ENCODE data around the gene SSH2. TPM values are rescaled to one million over a fixed set of nuclear protein-coding genes. Genes with fewer than 3 reads are reported as not detected.
A peak's percentile ranks its signal among the peaks of the same experiment; 100 is the strongest.

SSH2 gene
- total RNA-seq, 5 donors from 2014 or later (not counting 1 experiment from before 2014, with no cell fraction given), result 76.2 to 115 (median 82.7) TPM

DNA sequence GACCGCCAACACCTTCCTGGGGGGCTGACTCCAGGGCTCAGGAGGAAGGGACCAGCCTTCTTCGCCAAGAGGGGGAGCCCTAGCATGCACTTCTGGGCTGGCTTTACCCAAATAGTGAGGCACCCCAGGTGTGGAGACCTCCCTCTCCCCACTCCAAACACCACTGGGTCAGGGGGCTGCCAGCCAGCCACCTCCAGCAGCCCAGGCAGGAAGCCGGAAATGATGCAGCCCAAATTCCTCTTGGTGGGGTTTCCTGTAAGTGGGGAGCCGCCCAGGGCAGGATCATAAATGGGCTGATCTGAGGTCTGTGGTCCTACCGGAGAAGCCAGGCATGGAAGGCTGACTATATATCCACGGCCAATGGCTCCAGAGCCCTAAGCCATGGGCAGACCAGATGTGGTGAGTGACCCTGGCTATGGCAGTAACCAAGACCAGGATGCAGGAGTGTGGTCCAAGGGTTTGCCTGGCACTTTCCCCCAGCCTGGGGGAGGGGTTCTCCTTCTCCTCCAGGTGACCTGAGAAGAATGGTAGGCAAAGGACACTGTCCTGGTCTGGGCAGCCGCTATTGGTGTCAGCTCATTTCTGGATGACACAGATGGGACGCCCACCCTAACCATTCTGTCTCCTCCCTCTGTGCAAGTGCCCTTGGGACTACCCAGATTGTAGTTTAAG lies 344.8 kb downstream of the SSH2 start:
- peaks cover 6% of the 10 kb centered on the region for H3K36me3 Mint-ChIP-seq
- no peak for ATAC-seq (replicated peaks in 1 of 4)
- DNase-seq, result peak in 6 of 35 experiments; percentile 11 to 55 (median 36)
- CTCF ChIA-PET, result interaction anchor here (0.7 to 1.6 kb wide), 4 partner anchors 30 to 758 kb away, joined by 3 to 5 read pairs (median 4); no protein-coding TSS in a partner anchor
- peak overlapping the region; percentile 66 to 86 for H3K27ac Mint-ChIP-seq
- Histone ChIP-seq H3K4me1 (ENCODE audit: control insufficient read depth in 1 of 2, extremely low read depth in 1 of 2, insufficient read depth in 2 of 2, low read length in 2 of 2) (peaks cover 18 to 64% of the 10 kb centered on the region in 2 experiments), H3K27ac (ENCODE audit: low read length) (peak overlapping the region; percentile 28), H3K9me3 (no peaks in the 10 kb centered on the region), H3K27me3 (replicated peaks in 1 of 2; ENCODE audit: control insufficient read depth in 2 of 2, extremely low read depth in 1 of 2, insufficient read depth in 2 of 2, low read length in 1 of 2) (no peaks in the 10 kb centered on the region), H3K36me3 (ENCODE audit: control insufficient read depth in 2 of 2, extremely low read depth in 1 of 2, insufficient read depth in 1 of 2, low read length in 1 of 2) (peaks cover 15 to 22% of the 10 kb centered on the region in 2 donors), H3K4me3 (ENCODE audit: control insufficient read depth in 1 of 2, extremely low read depth in 1 of 2, low read length in 1 of 2) (peak overlapping the region in 1 of 2 donors; percentile 56)
- H3K4me3 Mint-ChIP-seq, result peak overlapping the region in 2 of 3 donors; percentile 39 to 48
- no peaks in the 10 kb centered on the region for H3K27me3 Mint-ChIP-seq
- WGBS (ENCODE audit: insufficient coverage), result 55% methylated on average over 3 of the region's 8 CpGs
- H3K4me1 Mint-ChIP-seq, result peaks cover 55 to 56% (median 56%) of the 10 kb centered on the region in 3 donors
- POLR2A ChIA-PET, result no interaction called here
- no peaks in the 10 kb centered on the region for H3K9me3 Mint-ChIP-seq

DNA sequence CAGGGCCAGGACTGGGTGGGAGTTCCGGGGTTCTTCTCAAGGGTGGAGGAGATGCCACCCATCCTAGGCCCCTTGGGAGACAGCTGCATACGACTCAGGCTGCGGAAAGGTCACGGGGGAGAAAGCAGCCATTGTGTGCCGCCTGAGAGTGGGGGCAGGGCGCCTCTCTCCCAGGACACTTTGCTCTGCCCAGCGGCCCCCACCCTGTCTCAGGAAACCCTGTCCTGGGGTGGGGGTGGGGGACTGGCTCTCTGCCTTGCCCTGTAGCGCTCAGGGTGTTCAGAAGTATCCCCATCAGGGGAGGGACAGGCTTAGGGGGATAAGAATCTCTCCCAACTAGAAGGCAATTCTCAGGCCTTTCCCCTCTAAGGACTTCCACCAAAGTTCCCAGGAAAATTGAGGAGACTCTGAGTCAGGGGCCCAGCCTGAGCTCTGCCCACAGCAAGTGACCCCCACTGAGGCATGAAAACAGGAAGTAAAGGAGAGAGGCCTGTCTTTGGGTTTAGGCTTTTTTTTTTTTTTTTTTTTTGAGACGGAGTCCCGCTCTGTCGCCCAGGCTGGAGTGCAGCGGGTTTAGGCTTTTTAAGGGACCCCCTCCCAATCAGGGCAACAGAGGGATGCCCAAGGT lies 345.5 kb downstream of the SSH2 start:
- no peak for ATAC-seq (replicated peaks in 1 of 4)
- Histone ChIP-seq H3K27me3 (replicated peaks in 1 of 2; ENCODE audit: control insufficient read depth in 2 of 2, extremely low read depth in 1 of 2, insufficient read depth in 2 of 2, low read length in 1 of 2) (no peaks in the 10 kb centered on the region), H3K4me3 (ENCODE audit: control insufficient read depth in 1 of 2, extremely low read depth in 1 of 2, low read length in 1 of 2) (peak overlapping the region in 1 of 2 donors; percentile 56), H3K27ac (ENCODE audit: low read length) (peak overlapping the region; percentile 26), H3K36me3 (ENCODE audit: control insufficient read depth in 2 of 2, extremely low read depth in 1 of 2, insufficient read depth in 1 of 2, low read length in 1 of 2) (peaks cover 15 to 27% of the 10 kb centered on the region in 2 donors), H3K4me1 (ENCODE audit: control insufficient read depth in 1 of 2, extremely low read depth in 1 of 2, insufficient read depth in 2 of 2, low read length in 2 of 2) (peaks cover 14 to 62% of the 10 kb centered on the region in 2 experiments), H3K9me3 (no peaks in the 10 kb centered on the region)
- Mint-ChIP-seq H3K27me3 (no peaks in the 10 kb centered on the region), H3K36me3 (peaks cover 10% of the 10 kb centered on the region), H3K4me3 (no peak overlapping the region), H3K9me3 (no peaks in the 10 kb centered on the region), H3K27ac (peak overlapping the region; percentile 76 to 86), H3K4me1 (peaks cover 51 to 55% (median 55%) of the 10 kb centered on the region in 3 donors)
- POLR2A ChIA-PET, result no interaction called here
- CTCF ChIA-PET, result interaction anchor here (0.7 to 1.6 kb wide), 3 partner anchors 31 to 757 kb away, joined by 3 to 5 read pairs (median 3); no protein-coding TSS in a partner anchor
- WGBS (ENCODE audit: insufficient coverage), result 100% methylated on average over 3 of the region's 12 CpGs
- no peak for DNase-seq

DNA sequence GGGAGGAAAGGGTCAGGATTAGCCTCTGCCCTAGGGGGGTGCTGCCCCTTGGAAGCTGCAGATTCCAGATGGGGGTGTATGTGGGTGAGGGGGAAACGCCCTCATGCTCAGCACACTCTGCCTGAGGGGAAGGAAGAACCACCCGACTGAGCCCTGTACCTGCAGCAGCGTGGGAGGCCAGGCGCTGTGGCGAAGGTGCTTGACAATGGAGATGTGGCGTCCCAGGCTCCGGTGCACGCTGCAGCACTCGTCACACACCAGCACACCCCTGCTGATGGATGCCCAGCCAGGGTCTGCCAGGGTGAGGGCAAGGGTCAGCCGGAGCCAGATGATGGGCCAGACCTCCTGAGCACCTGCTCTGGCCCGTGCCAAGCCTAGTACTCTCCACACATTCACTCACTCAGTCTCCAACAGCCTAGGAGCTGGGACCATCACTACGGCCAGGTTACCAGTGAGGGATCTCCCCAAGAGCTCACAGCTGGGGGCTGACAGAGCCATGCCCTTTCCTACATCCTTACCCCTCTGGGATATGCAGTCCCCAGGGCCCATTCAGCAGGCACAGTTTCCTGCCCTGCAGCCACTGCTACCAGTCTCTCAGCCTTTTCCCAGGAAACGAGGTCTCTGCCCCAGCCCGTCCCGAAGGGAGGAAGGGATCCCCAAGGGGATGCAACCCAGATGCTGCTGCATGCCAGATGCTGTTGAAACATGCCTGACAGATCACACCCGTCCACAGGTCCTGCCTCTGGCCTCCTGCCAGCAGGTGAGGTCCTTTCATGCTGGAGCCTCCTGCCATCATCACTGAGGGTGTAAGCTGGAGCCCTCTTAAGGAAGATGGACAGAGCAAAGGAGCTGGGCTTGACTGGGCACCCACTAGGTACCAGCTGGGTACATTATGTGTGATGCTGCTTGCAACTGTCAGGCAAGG lies 346.4 kb downstream of the SSH2 start:
- no peaks in the 10 kb centered on the region for H3K9me3 Mint-ChIP-seq
- H3K4me1 ChIP-seq (ENCODE audit: control insufficient read depth in 1 of 2, extremely low read depth in 1 of 2, insufficient read depth in 2 of 2, low read length in 2 of 2), result peaks cover 14 to 60% of the 10 kb centered on the region in 2 experiments
- no peak overlapping the region for H3K27ac ChIP-seq (ENCODE audit: low read length)
- WGBS (ENCODE audit: insufficient coverage), result 93% methylated on average over 14 of the region's 16 CpGs
- peaks cover 51 to 55% (median 55%) of the 10 kb centered on the region in 3 donors for H3K4me1 Mint-ChIP-seq
- CTCF ChIA-PET, result interaction anchor here (0.7 to 1.6 kb wide), 3 partner anchors 32 to 412 kb away, joined by 3 read pairs; no protein-coding TSS in a partner anchor
- ATAC-seq (replicated peaks in 1 of 4) (no peak), DNase-seq (no peak)
- H3K4me3 Mint-ChIP-seq, result no peak overlapping the region
- no peak overlapping the region for H3K4me3 ChIP-seq (ENCODE audit: control insufficient read depth in 1 of 2, extremely low read depth in 1 of 2, low read length in 1 of 2)
- no peaks in the 10 kb centered on the region for H3K27me3 Mint-ChIP-seq
- H3K27ac Mint-ChIP-seq, result peak overlapping the region; percentile 73 to 86
- H3K36me3 Mint-ChIP-seq, result peaks cover 13% of the 10 kb centered on the region
- H3K27me3 ChIP-seq (replicated peaks in 1 of 2; ENCODE audit: control insufficient read depth in 2 of 2, extremely low read depth in 1 of 2, insufficient read depth in 2 of 2, low read length in 1 of 2), result no peaks in the 10 kb centered on the region
- POLR2A ChIA-PET, result interaction anchor here in 1 of 2 donors (0.6 kb wide), 1 partner anchor 290 kb away, joined by 3 read pairs; no protein-coding TSS in a partner anchor
- peaks cover 15 to 37% of the 10 kb centered on the region in 2 donors for H3K36me3 ChIP-seq (ENCODE audit: control insufficient read depth in 2 of 2, extremely low read depth in 1 of 2, insufficient read depth in 1 of 2, low read length in 1 of 2)
- H3K9me3 ChIP-seq, result no peaks in the 10 kb centered on the region

DNA sequence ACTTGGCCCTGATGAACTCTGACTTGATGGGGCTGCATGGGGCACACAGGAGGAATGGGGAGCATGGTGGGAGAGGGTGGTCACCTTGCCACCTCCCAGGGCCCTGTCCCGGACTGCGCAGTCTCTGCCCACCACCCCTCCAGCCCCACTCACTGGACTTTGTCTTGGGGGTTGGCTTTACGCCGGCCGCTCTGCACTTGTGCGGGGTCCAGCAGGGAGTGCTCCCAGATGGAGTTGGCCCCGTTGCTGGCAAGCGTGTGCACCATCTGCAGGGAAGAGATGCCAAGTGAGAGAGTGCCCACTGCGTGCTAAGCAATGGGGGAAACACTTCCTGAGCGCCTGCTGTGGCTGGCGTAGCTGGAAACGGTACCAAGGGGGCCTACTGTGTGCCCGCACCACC lies 347.3 kb downstream of the SSH2 start:
- H3K36me3 Mint-ChIP-seq, result peaks cover 15% of the 10 kb centered on the region
- H3K27me3 ChIP-seq (replicated peaks in 1 of 2; ENCODE audit: control insufficient read depth in 2 of 2, extremely low read depth in 1 of 2, insufficient read depth in 2 of 2, low read length in 1 of 2), result no peaks in the 10 kb centered on the region
- H3K27me3 Mint-ChIP-seq, result no peaks in the 10 kb centered on the region
- DNase-seq (no peak), ATAC-seq (replicated peaks in 1 of 4) (no peak)
- H3K4me3 Mint-ChIP-seq, result no peak overlapping the region
- WGBS (ENCODE audit: insufficient coverage), result 91% methylated on average over 6 of the region's 13 CpGs
- no peaks in the 10 kb centered on the region for H3K9me3 ChIP-seq
- peak overlapping the region in 1 of 2 donors; percentile 52 for H3K27ac Mint-ChIP-seq
- no peaks in the 10 kb centered on the region for H3K9me3 Mint-ChIP-seq
- H3K4me1 ChIP-seq (ENCODE audit: control insufficient read depth in 1 of 2, extremely low read depth in 1 of 2, insufficient read depth in 2 of 2, low read length in 2 of 2), result peaks cover 13 to 52% of the 10 kb centered on the region in 2 experiments
- POLR2A ChIA-PET, result no interaction called here
- CTCF ChIA-PET, result interaction anchor here in 1 of 2 donors (0.7 kb wide), 1 partner anchor 411 kb away, joined by 3 read pairs; no protein-coding TSS in a partner anchor
- peaks cover 16 to 45% of the 10 kb centered on the region in 2 donors for H3K36me3 ChIP-seq (ENCODE audit: control insufficient read depth in 2 of 2, extremely low read depth in 1 of 2, insufficient read depth in 1 of 2, low read length in 1 of 2)
- H3K4me3 ChIP-seq (ENCODE audit: control insufficient read depth in 1 of 2, extremely low read depth in 1 of 2, low read length in 1 of 2), result no peak overlapping the region
- H3K27ac ChIP-seq (ENCODE audit: low read length), result no peak overlapping the region
- H3K4me1 Mint-ChIP-seq, result peaks cover 44 to 50% (median 48%) of the 10 kb centered on the region in 3 donors

DNA sequence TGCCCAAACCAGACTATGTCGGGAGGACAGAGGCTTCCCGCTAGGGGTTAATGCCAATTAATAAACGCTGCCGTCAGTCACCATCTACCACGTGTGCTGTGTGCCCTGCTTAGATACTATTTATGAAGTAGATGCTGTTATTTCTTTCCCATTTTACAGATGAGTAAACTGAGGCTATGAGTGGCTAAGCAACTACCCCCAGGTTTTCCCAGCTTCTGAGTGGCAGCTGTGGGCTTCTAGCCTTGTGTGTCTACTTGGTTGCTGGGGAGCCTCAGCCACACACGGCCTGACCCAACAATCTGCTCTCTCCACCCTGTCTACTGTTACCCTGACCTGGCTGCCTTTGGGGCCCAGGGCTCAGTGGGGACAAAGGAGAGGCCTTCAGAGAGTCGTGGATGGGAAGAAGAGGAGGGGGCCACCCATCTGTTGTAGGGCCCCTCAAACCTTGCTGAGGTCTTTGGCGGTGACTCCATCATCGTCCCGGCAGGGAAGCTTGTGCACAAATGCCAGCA lies 347.7 kb downstream of the SSH2 start:
- Mint-ChIP-seq H3K4me1 (peaks cover 40 to 45% (median 43%) of the 10 kb centered on the region in 3 donors), H3K36me3 (peaks cover 15% of the 10 kb centered on the region), H3K9me3 (no peaks in the 10 kb centered on the region), H3K4me3 (no peak overlapping the region), H3K27me3 (no peaks in the 10 kb centered on the region), H3K27ac (peak overlapping the region; percentile 39 to 57)
- no peak overlapping the region for H3K4me3 ChIP-seq (ENCODE audit: control insufficient read depth in 1 of 2, extremely low read depth in 1 of 2, low read length in 1 of 2)
- H3K27me3 ChIP-seq (replicated peaks in 1 of 2; ENCODE audit: control insufficient read depth in 2 of 2, extremely low read depth in 1 of 2, insufficient read depth in 2 of 2, low read length in 1 of 2), result no peaks in the 10 kb centered on the region
- ATAC-seq (replicated peaks in 1 of 4) (no peak), DNase-seq (no peak)
- peaks cover 20 to 50% of the 10 kb centered on the region in 2 donors for H3K36me3 ChIP-seq (ENCODE audit: control insufficient read depth in 2 of 2, extremely low read depth in 1 of 2, insufficient read depth in 1 of 2, low read length in 1 of 2)
- peaks cover 9 to 47% of the 10 kb centered on the region in 2 experiments for H3K4me1 ChIP-seq (ENCODE audit: control insufficient read depth in 1 of 2, extremely low read depth in 1 of 2, insufficient read depth in 2 of 2, low read length in 2 of 2)
- ChIA-PET POLR2A (no interaction called here), CTCF (interaction anchor here (0.6 to 1.7 kb wide), 2 partner anchors 35 to 99 kb away, joined by 3 to 5 read pairs; no protein-coding TSS in a partner anchor)
- 100% methylated on average over 1 of the region's 10 CpGs for WGBS (ENCODE audit: insufficient coverage)
- no peaks in the 10 kb centered on the region for H3K9me3 ChIP-seq
- no peak overlapping the region for H3K27ac ChIP-seq (ENCODE audit: low read length)
